ENCODE results near the gene KCNK15.
A peak's percentile ranks its signal among the peaks of the same experiment; 100 is the strongest.

KCNK15 gene

DNA sequence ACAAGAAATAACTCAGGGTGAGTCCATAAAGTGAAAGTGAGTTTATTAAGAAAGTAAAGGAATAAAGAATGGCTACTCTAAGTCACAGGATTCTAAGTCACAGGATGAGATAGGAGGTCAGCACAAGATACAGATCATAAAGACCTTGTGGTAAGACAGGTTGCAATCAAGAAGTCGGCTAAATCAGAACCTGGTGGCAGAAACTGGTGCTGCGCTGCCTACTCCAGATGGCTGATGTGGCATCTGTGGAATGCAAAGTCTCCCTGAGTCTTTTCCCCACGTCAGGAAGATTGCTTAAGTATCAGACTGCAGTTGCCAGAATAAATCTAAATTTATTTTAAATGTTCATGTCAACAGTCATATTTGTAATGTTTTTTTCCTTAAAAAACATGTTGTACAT lies 10.7 kb upstream of the KCNK15 start:
- DNase-seq (ENCODE audit: low read depth in 2 of 2): peak; percentile 76 to 85
- no peak overlapping the region for H3K4me3 ChIP-seq (replicated peaks in 1 of 2; ENCODE audit: low read depth in 2 of 2, low read length in 2 of 2)
- TF ChIP-seq, protein P1, sequence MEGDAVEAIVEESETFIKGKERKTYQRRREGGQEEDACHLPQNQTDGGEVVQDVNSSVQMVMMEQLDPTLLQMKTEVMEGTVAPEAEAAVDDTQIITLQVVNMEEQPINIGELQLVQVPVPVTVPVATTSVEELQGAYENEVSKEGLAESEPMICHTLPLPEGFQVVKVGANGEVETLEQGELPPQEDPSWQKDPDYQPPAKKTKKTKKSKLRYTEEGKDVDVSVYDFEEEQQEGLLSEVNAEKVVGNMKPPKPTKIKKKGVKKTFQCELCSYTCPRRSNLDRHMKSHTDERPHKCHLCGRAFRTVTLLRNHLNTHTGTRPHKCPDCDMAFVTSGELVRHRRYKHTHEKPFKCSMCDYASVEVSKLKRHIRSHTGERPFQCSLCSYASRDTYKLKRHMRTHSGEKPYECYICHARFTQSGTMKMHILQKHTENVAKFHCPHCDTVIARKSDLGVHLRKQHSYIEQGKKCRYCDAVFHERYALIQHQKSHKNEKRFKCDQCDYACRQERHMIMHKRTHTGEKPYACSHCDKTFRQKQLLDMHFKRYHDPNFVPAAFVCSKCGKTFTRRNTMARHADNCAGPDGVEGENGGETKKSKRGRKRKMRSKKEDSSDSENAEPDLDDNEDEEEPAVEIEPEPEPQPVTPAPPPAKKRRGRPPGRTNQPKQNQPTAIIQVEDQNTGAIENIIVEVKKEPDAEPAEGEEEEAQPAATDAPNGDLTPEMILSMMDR (IDR thresholded peaks at IDR 0.05; ENCODE audit: low read depth, low read length): peak; percentile 18

GRCh38 chr20:44735816-44736169 lies 9.9 kb upstream of the KCNK15 start:
- TF ChIP-seq, protein P1 (IDR thresholded peaks at IDR 0.05; ENCODE audit: low read depth, low read length): no peak
- DNase-seq (ENCODE audit: low read depth in 2 of 2): no peak
- H3K4me3 ChIP-seq (replicated peaks in 1 of 2; ENCODE audit: low read depth in 2 of 2, low read length in 2 of 2): no peak overlapping the region

DNA sequence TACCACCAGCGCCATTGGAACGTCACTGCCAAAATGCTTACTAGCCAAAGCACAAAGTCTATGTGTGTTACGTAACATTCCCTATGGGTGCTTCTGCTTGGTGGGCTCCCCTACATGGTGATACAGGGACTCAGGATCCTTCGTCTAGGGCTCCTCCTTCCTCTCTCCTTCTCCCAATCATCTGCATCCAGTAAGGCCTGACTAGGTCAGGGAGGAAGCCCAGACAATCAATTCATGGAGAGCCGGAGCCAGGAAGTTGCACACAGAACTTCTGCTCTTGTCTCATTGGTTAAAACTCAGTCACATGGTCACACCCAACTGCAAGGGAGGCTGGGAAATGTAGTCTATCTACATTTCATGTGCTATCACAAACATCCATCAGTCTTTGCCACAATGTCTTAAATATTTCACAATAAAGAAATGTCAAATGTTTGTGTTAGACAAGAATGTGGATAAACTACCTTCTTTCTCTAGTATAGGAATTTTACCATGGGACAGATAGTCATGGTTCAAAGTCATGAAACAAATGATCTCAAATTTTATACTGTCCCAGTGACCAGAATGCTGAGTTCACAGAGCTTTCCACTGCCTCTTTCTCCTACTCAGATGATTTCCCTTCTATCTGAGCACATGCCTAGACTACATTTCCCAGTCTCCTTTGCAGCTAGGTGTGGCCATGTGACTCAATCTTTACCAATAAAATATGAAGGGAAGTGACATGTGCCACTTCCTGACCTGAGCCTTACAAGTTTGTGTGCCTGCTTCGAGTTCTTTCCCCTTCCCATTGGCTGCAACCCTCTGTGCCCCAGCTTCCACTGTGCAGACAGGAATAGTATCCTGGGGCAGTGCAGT lies 9.3 kb upstream of the KCNK15 start:
- TF ChIP-seq, protein P1 (IDR thresholded peaks at IDR 0.05; ENCODE audit: low read depth, low read length): peak; percentile 5
- DNase-seq (ENCODE audit: low read depth in 2 of 2): peak; percentile 90 to 94

DNA sequence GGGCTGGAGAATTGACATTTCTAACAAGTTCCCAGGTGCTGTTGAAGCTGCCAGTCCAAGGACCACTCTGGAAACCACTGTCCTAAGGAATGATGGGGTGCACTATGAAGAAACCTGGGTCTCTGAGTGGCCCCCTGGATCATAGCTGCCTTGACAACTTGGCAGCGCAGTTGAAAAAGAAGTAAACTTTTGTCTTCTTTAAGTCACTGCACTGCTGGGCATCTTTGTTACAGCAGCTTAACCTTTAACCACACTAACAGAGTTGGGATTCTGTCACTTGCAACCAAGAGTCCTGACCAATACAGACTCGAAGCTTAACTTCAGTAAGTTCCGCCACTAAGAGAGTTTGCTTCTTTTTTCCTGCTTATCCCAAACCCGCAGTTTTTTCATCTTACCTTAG lies 8.5 kb upstream of the KCNK15 start:
- H3K4me3 ChIP-seq (replicated peaks in 1 of 2; ENCODE audit: low read depth in 2 of 2, low read length in 2 of 2): no peak overlapping the region
- DNase-seq (ENCODE audit: low read depth in 2 of 2): no peak
- TF ChIP-seq, protein P1 (IDR thresholded peaks at IDR 0.05; ENCODE audit: low read depth, low read length): no peak

More for the DNA sequence above, 9.3 kb upstream of the KCNK15 start:
- no peak overlapping the region for H3K4me3 ChIP-seq (replicated peaks in 1 of 2; ENCODE audit: low read depth in 2 of 2, low read length in 2 of 2)

DNA sequence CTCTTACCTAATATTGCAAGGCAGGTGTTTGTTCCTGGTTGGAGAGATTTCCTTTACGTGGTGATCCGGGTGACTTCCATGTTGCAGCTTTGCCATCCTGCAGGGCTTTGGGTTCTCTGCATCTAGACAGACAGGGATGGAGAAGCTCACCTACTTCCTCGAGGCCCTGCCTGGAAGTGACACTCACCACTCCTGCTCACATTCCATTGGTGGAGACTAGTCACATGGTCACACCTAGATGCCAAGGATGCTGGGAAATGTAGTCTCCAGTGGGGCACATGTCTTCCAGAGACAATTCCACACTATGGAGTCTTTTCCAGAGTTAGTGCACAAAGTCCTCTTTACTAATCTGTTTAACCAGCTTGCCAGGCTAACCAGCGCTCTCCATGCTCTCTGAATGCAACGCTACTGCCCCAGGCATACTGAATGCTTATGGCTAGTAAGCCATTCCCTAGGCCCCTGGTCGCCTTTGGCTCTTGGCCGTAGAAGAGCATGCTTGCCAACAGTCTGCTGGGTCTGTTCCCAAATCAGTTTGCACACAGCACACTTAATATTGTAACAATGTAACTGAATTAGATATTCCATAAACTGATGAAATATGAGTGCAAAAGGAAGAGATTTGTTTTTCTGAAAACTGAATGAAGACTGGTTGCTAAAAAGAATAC lies 6.7 kb upstream of the KCNK15 start:
- H3K4me3 ChIP-seq (replicated peaks in 1 of 2; ENCODE audit: low read depth in 2 of 2, low read length in 2 of 2): no peak overlapping the region
- TF ChIP-seq, protein P1 (IDR thresholded peaks at IDR 0.05; ENCODE audit: low read depth, low read length): no peak
- DNase-seq (ENCODE audit: low read depth in 2 of 2): peak; percentile 80 to 86

GRCh38 chr20:44739942-44740341 lies 5.7 kb upstream of the KCNK15 start:
- H3K4me3 ChIP-seq (replicated peaks in 1 of 2; ENCODE audit: low read depth in 2 of 2, low read length in 2 of 2): no peak overlapping the region
- TF ChIP-seq, protein P1 (IDR thresholded peaks at IDR 0.05; ENCODE audit: low read depth, low read length): no peak
- no peak for DNase-seq (ENCODE audit: low read depth in 2 of 2)

All from cardiac fibroblast (primary cell).